ENCODE measurements around the gene OR8J3. TPM values are rescaled to one million over a fixed set of nuclear protein-coding genes. Genes with fewer than 3 reads are reported as not detected.

Gene OR8J3, protein sequence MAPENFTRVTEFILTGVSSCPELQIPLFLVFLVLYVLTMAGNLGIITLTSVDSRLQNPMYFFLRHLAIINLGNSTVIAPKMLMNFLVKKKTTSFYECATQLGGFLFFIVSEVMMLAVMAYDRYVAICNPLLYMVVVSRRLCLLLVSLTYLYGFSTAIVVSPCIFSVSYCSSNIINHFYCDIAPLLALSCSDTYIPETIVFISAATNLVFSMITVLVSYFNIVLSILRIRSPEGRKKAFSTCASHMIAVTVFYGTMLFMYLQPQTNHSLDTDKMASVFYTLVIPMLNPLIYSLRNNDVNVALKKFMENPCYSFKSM
- total RNA-seq (2022; extraction: Qiagen RNA extraction; ENCODE audit: low read depth) = not detected in 5 replicates

GRCh38 chr11:56140151-56140661, at the start of gene OR8J3:
Gene OR8J3, minus strand, starts transcription at chr11:56140201. Its CDS starts 2,483 bp downstream, at chr11:56137718.

GRCh38 chr11:56176318-56176717, 36.3 kb upstream of the OR8J3 start, which contains the start of gene OR5J2:
Gene OR5J2, plus strand, starts transcription at chr11:56176618. Its CDS starts 0 bp downstream, at chr11:56176618.

GRCh38 chr11:56160217-56160616, 20.2 kb upstream of the OR8J3 start, which contains the start of gene OR8K5:
Gene OR8K5, minus strand, starts transcription at chr11:56160317. Its CDS starts 0 bp downstream, at chr11:56160317.

DNA sequence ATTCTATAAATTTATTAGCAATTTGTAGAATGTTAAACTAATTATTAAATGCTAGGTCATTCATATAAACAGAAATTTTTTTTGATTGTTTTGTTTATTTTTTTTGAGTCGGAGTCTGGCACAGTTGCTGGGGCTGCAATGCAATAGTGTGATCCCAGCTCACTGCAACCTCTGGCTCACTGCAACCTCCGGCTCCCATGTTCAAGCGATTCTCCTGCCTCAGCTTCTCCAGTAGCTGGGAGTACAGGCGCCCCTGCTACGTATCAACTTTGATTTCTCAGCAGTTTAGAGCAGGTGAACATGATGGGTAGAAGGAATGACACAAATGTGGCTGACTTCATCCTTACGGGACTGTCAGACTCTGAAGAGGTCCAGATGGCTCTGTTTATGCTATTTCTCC, 17.9 kb downstream of the OR8J3 start, which contains the start of gene OR8H3:
Gene OR8H3 (plus strand): TSS at position 301 of the 400 bp plus-strand sequence. CDS start 0 bp downstream, at position 301.

GRCh38 chr11:56103210-56103737, 36.7 kb downstream of the OR8J3 start, which contains the start of gene OR8H2:
Gene OR8H2, plus strand, starts transcription at chr11:56103687. Its CDS starts 1,356 bp downstream, at chr11:56105043.

DNA sequence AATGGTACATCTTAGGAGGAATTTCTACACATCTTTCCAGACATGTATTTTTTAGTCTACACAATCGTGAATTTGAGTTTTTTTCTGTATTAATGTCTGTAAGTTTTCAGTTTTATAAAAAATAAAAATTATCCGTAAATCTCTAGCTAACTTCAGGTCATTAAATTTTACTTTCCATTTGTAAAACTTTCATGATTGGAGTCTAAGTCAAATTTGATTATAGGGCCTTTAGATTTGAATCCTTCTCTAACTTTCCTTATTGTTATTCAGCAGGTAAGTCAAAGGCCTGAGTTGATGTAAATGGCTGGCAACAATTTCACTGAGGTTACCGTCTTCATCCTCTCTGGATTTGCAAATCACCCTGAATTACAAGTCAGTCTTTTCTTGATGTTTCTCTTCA, 47.0 kb downstream of the OR8J3 start, which contains the start of gene OR8I2:
Gene OR8I2 (plus strand): TSS at position 301 of the 400 bp plus-strand sequence. CDS start 0 bp downstream, at position 301.

Other genes starting within 250 kb of the OR8J3 start
- not detected in 5 replicates for gene OR5W2, start 225.6 kb downstream of the OR8J3 start, total RNA-seq (2022; extraction: Qiagen RNA extraction; ENCODE audit: low read depth)
- gene OR5I1, start 203.8 kb downstream of the OR8J3 start, total RNA-seq (2022; extraction: Qiagen RNA extraction; ENCODE audit: low read depth) = not detected in 5 replicates
- gene OR10AG1, start 170.3 kb downstream of the OR8J3 start, total RNA-seq (2022; extraction: Qiagen RNA extraction; ENCODE audit: low read depth) = not detected in 5 replicates
- gene OR5F1, start 145.6 kb downstream of the OR8J3 start, total RNA-seq (2022; extraction: Qiagen RNA extraction; ENCODE audit: low read depth) = not detected in 5 replicates
- not detected in 5 replicates for gene OR5AS1, start 112.5 kb downstream of the OR8J3 start, total RNA-seq (2022; extraction: Qiagen RNA extraction; ENCODE audit: low read depth)
- gene OR8I2, start 46.9 kb downstream of the OR8J3 start, total RNA-seq (2022; extraction: Qiagen RNA extraction; ENCODE audit: low read depth) = not detected in 5 replicates
- gene OR8H2, start 36.5 kb downstream of the OR8J3 start, total RNA-seq (2022; extraction: Qiagen RNA extraction; ENCODE audit: low read depth) = not detected in 5 replicates
- not detected in 5 replicates for gene OR8H3, start 17.8 kb downstream of the OR8J3 start, total RNA-seq (2022; extraction: Qiagen RNA extraction; ENCODE audit: low read depth)
- gene OR8K5, start 20.1 kb upstream of the OR8J3 start, total RNA-seq (2022; extraction: Qiagen RNA extraction; ENCODE audit: low read depth) = not detected in 5 replicates
- not detected in 5 replicates for gene OR5J2, start 36.4 kb upstream of the OR8J3 start, total RNA-seq (2022; extraction: Qiagen RNA extraction; ENCODE audit: low read depth)
- not detected in 5 replicates for gene OR5T2, start 94.1 kb upstream of the OR8J3 start, total RNA-seq (2022; extraction: Qiagen RNA extraction; ENCODE audit: low read depth)
- not detected in 5 replicates for gene OR5T3, start 112.1 kb upstream of the OR8J3 start, total RNA-seq (2022; extraction: Qiagen RNA extraction; ENCODE audit: low read depth)
- gene OR5T1, start 134.0 kb upstream of the OR8J3 start, total RNA-seq (2022; extraction: Qiagen RNA extraction; ENCODE audit: low read depth) = not detected in 5 replicates
- gene OR8H1, start 152.1 kb upstream of the OR8J3 start, total RNA-seq (2022; extraction: Qiagen RNA extraction; ENCODE audit: low read depth) = not detected in 5 replicates
- gene OR8K3, start 174.9 kb upstream of the OR8J3 start, total RNA-seq (2022; extraction: Qiagen RNA extraction; ENCODE audit: low read depth) = not detected in 5 replicates
- not detected in 5 replicates for gene OR8K1, start 205.8 kb upstream of the OR8J3 start, total RNA-seq (2022; extraction: Qiagen RNA extraction; ENCODE audit: low read depth)
- not detected in 5 replicates for gene OR8J1, start 214.1 kb upstream of the OR8J3 start, total RNA-seq (2022; extraction: Qiagen RNA extraction; ENCODE audit: low read depth)
- gene OR8U1, start 235.4 kb upstream of the OR8J3 start, total RNA-seq (2022; extraction: Qiagen RNA extraction; ENCODE audit: low read depth) = not detected in 5 replicates

Data from A549 treated with ZK216348 at 1 μM for 4 hours (cell line).